ENCODE measurements around the gene PDSS2. TPM values are rescaled to one million over a fixed set of nuclear protein-coding genes. Genes with fewer than 3 reads are reported as not detected.

The PDSS2 gene
- total RNA-seq, 1 donor from 2014 or later: 13.4 TPM

DNA sequence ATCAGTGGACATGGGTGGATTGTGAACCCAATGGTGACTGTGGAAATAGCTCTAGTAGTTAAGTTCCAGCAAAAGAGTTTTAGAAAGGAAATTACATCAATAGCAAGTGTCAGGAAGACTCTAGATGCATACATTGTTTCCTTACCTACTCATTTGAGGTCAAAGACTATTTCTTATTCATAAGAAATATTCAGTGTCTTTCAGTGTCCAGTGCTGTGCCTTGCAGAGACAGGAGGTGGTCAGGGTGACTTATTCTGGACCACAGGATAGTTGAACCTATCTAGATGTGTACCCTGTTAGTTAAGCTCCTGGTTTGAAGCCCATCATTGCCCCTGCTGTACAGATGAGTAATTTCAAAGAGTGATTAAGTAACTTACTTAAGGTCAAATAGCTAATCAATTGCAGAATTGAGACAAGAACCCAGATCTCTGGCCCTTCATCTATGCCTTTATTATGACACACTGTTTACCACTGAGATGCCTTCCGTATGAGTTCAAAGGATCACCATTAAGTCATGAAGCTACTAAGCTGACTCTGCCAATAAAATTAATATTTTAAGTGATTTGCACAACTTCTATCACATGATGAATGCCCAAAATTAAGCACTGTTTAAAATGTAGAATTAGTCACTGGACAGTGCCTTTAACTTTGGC, 136.1 kb downstream of the PDSS2 start:
- Histone ChIP-seq H3K4me3 (ENCODE audit: low read depth, low read length) (no peak overlapping the region), H3K27me3 (ENCODE audit: control insufficient read depth, insufficient read depth, low read length) (no peaks in the 10 kb centered on the region), H3K36me3 (ENCODE audit: control insufficient read depth, insufficient read depth, low read length) (no peaks in the 10 kb centered on the region)
- DNase-seq (ENCODE audit: low read depth): no peak
- TF ChIP-seq, protein P1, sequence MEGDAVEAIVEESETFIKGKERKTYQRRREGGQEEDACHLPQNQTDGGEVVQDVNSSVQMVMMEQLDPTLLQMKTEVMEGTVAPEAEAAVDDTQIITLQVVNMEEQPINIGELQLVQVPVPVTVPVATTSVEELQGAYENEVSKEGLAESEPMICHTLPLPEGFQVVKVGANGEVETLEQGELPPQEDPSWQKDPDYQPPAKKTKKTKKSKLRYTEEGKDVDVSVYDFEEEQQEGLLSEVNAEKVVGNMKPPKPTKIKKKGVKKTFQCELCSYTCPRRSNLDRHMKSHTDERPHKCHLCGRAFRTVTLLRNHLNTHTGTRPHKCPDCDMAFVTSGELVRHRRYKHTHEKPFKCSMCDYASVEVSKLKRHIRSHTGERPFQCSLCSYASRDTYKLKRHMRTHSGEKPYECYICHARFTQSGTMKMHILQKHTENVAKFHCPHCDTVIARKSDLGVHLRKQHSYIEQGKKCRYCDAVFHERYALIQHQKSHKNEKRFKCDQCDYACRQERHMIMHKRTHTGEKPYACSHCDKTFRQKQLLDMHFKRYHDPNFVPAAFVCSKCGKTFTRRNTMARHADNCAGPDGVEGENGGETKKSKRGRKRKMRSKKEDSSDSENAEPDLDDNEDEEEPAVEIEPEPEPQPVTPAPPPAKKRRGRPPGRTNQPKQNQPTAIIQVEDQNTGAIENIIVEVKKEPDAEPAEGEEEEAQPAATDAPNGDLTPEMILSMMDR (IDR thresholded peaks at IDR 0.05; ENCODE audit: insufficient read depth, low read length, poor library complexity, severe bottlenecking): no peak

DNA sequence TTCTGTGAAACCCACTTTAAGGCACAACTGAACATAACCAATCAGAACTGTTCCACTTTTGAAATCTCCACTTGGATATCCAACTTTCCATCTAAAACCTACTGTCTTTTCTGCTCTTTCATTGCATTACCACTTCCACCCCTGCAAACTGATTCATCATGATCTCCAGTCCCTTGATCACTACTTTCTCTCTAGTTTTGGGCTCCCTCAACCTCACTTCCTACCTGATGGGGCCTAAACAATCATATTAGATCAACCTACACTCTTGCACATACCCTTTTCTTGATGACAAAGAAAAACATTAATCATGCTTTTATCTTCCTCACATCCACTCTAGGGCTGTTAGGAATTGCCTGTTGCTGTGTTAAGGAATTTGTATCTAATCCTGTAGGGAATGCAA, 137.6 kb downstream of the PDSS2 start:
- no peaks in the 10 kb centered on the region for H3K36me3 ChIP-seq (ENCODE audit: control insufficient read depth, insufficient read depth, low read length)

DNA sequence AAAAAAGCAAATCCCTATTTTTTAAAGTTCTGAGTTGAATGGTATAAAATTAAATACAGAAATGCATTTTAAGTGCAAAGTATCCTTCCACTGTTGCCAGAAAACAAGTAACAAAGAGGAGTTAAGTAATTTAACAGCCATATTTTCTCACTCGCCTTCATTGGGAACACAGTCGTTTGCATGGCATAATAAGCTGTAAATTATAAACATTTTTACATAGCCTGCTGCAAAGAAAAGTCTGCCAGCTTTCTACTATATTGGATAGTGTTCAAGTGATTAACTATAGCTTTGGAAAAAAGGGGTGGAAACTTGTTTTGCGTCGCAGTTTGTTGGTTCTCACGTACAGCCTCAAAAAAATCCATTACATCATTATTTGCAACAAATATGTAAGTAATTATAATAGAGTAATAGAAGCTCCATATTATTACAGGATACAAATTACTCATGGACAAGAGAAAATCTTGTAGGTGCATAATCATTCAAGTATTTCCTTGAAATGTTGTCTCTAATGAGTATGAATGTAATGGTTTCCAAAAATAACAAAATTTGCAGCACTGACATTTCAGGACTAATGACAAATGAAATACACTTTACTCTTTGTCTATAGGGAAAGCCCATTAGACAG, 139.3 kb downstream of the PDSS2 start:
- TF ChIP-seq, protein P1 (IDR thresholded peaks at IDR 0.05; ENCODE audit: insufficient read depth, low read length, poor library complexity, severe bottlenecking): no peak
- Histone ChIP-seq H3K4me3 (ENCODE audit: low read depth, low read length) (no peak overlapping the region), H3K36me3 (ENCODE audit: control insufficient read depth, insufficient read depth, low read length) (no peaks in the 10 kb centered on the region), H3K27me3 (ENCODE audit: control insufficient read depth, insufficient read depth, low read length) (no peaks in the 10 kb centered on the region)
- no peak for DNase-seq (ENCODE audit: low read depth)

More for the DNA sequence above, 137.6 kb downstream of the PDSS2 start:
- no peak for DNase-seq (ENCODE audit: low read depth)
- Histone ChIP-seq H3K27me3 (ENCODE audit: control insufficient read depth, insufficient read depth, low read length) (no peaks in the 10 kb centered on the region), H3K4me3 (ENCODE audit: low read depth, low read length) (no peak overlapping the region)
- TF ChIP-seq, protein P1 (IDR thresholded peaks at IDR 0.05; ENCODE audit: insufficient read depth, low read length, poor library complexity, severe bottlenecking): no peak

DNA sequence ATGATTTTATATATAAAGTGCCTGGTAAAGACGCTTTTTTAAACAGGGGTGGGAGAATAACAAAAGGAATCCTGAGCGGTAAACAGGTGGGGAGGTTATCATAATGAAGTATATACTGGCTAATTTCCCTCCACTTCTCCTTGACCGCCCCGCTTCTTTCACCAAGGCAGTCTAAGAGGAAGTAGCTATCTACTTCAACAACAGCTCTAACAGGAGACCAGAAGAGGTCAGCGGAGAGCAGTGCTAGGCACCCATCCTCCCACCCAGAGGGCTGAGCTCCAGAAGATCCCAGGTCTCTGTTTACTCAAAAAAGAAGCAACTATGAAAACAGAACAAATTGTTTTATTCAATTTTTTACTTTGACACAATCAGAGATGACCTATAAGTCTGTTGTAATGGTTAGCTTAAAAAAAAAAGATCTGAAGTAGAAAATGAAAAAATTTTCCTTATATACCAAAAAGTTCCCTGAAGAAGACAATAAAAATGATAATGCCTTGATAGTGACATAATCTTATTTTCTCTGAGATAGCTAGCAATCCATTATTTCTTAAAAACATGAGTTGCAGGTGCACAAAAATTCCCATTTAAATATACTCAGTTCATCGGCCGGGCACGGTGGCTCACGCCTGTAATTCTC, 141.1 kb downstream of the PDSS2 start:
- H3K4me3 ChIP-seq (ENCODE audit: low read depth, low read length): no peak overlapping the region

DNA sequence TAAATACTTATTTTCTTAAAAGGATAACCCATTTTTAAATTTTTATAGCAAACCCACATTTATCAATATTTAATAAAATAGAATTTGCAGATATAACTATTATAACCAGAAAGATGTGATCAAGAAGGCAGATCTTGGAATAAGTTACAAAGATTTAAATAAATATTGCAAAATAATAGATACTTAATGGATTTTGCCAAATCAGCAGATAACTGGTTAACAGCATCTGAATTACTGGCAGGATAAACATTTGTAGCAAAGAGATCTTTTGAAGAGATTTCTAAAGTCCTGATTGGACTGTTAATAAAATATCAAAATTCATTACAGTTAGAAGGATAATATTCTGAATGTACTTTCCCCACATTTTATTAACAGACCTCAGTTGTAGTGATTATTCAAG, 144.2 kb downstream of the PDSS2 start:
- no peak for DNase-seq (ENCODE audit: low read depth)
- Histone ChIP-seq H3K36me3 (ENCODE audit: control insufficient read depth, insufficient read depth, low read length) (no peaks in the 10 kb centered on the region), H3K27me3 (ENCODE audit: control insufficient read depth, insufficient read depth, low read length) (no peaks in the 10 kb centered on the region), H3K4me3 (ENCODE audit: low read depth, low read length) (no peak overlapping the region)
- TF ChIP-seq, protein P1 (IDR thresholded peaks at IDR 0.05; ENCODE audit: insufficient read depth, low read length, poor library complexity, severe bottlenecking): no peak

More for the DNA sequence above, 141.1 kb downstream of the PDSS2 start:
- Histone ChIP-seq H3K27me3 (ENCODE audit: control insufficient read depth, insufficient read depth, low read length) (no peaks in the 10 kb centered on the region), H3K36me3 (ENCODE audit: control insufficient read depth, insufficient read depth, low read length) (no peaks in the 10 kb centered on the region)
- TF ChIP-seq, protein P1 (IDR thresholded peaks at IDR 0.05; ENCODE audit: insufficient read depth, low read length, poor library complexity, severe bottlenecking): peak; percentile 91
- no peak for DNase-seq (ENCODE audit: low read depth)
